ENCODE measurements around the gene GNAT3.

The GNAT3 gene

DNA sequence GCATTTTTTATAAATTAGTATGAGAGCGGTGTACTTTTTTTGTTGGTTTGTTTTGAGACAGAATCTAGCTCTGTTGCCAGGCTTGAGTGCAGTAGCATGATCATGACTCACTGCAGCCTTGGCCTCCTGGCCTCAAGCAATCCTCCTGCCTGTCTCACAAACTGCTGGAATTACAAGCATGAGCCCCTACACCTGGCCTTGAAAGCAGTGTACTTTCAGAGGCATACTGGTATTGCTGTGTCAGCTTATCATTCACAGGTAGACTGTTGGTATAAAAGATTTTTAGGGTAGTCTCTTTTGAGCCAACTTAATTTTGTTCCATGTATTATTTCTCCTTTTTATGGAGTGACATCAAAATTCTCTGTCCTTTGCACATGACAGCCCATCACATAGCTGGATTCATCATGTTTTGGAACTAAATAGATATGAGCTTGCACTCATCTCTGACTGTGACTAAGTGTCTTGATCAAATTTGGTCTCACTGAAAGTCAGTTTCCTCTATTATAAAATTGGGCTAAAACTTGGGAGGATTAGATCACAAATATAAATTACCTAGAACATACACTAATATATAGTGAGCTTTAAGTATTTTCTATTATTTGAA lies 12.4 kb downstream of the GNAT3 start:
- no peak for DNase-seq (ENCODE audit: low spot score)

DNA sequence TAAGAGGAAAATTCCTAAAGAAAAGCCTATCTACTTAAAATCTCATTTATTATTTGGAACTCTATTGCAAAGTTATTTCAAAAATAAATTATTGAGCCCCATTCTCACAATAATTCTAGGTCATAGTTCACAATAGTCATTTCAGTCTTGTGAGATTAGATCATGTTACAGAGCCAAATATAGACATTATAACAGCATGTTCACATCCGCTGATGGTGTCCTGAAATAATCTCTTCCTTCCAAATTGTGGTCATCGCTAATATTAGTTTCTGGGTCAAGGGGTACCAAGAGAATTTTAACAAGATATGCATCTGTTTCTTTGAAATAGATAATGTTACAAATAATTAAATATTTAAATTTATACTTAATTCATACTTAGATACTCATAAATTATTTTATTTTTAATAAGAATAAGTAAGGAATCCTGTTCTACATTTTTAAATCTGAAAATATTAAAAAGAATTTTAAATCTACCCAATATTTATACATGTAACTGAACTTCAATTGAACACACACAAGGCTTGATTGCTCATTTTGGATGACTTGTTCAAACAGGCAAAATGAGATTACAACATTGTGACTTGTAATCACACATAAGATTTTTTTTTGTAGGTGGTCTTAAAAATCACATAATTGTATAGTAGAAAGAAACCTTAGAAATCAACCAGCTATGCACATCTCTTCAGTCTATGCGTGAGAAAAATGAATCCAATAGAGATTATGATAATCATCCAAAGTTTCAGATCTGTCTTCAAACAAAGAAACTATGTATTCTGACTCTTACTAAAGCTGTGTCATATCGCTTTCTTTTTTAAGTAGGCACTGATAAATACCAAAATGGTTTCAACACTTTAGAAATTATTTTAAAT lies 13.1 kb downstream of the GNAT3 start:
- DNase-seq (ENCODE audit: low spot score) = no peak

GRCh38 chr7:80496586-80496985 lies 15.3 kb downstream of the GNAT3 start:
- DNase-seq (ENCODE audit: low spot score) = no peak

DNA sequence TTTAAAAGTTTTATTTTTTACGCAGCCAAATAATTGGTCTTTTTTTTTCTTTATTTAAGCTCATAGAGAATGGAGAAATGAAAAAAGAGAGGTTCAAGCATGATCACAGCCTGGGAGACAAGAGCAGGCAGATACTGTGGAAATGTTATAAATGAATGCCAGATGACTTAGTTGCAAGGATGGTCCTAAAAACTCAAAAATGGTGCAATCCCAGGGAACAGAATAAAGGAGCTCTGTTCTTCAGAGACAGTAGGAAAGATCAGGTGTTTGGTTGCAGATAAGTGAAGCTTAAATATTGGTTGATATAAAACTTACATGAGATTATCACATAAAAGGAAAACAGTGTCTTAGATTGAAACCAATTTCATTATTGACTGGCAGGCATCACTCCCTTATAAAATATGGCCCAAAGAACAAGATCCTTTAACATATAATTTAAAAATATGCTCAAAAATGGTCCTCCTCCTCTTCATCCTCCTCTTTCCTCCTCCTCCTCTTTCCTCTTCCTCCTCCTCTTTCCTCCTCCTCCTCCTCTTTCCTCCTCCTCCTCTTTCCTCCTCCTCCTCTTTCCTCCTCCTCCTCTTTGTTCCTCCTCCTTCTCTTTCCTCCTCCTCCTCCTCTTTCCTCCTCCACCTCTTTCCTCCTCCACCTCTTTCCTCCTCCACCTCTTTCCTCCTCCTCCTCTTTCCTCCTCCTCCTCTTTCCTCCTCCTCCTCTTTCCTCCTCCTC lies 18.6 kb downstream of the GNAT3 start:
- DNase-seq (ENCODE audit: low spot score) = no peak

- DNase-seq (ENCODE audit: low spot score) = no peak
Observed at GRCh38 chr7:80491462-80491861, 20.4 kb downstream of the GNAT3 start.

GRCh38 chr7:80488851-80489370 lies 23.0 kb downstream of the GNAT3 start:
- DNase-seq (ENCODE audit: low spot score) = no peak

- DNase-seq (ENCODE audit: low spot score) = no peak
Observed at GRCh38 chr7:80488406-80488805, 23.5 kb downstream of the GNAT3 start.

DNA sequence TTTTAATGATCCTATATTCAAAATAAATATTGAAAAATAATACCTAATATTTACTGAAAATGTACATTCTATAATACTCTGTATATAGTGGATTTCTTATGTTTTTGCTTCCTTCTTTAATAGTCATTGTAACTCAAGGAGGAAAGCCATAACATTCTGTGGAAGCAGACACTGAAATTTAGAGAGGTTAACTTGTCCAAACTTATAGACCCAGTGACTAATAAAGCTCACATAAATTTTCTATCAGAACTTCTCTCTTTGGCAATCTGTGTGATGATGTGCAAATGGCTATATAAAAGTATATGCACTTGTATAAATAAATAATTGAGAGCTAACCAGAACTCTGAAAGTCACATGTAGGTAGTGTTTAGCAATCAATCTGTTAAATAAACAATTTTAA lies 26.1 kb downstream of the GNAT3 start:
- DNase-seq (ENCODE audit: low spot score) = no peak

GRCh38 chr7:80482950-80483349 lies 28.9 kb downstream of the GNAT3 start:
- DNase-seq (ENCODE audit: low spot score) = no peak

DNA sequence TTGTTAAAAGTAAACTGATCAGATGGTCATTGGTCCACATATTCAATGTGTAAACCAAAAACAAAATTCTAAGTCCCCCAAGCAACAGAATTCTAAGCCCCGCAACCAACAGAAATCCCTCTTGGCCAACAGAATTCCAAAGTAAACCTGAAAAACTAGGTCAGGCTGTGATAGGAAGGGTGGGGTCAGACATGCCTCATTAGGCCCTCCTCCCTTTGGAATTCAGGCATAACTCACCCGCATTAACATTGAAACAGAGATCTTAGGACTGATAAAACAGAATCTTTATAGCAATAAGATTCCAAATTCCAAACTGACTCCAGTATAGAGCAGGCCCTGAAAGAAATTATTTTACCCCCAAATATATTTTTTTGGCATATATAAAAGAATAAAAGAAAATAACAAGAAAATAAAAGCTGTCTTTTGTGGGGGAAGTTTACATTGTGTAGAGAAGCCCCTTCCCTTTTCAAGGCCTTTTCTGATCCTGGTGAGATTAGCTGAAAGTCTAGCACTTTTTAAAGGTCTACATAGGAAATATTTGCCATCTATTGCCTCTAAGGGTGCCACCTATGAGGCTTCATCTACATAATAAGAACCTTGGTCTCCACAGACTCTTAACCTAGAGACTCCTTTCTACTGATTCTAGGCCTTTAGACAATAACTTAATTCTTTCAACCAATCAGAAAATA lies 30.5 kb downstream of the GNAT3 start:
- no peak for DNase-seq (ENCODE audit: low spot score)

DNA sequence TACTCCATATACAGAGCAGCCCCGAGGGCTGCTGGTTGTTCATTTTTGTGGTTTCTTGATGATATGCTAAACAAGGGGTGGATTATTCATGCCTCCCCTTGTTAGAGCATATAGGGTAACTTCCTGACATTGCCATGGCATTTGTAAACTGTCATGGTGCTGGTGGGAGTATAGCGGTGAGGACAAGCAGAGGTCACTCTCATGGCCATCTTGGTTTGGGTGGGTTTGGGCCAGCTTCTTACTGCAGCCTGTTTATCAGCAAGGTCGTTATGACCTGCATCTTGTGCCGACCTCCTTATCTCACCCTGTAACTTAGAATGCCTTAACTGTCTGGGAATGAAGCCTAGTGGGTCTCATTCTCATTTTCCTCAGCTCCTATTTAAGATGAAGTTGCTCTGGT lies 31.3 kb downstream of the GNAT3 start:
- no peak for DNase-seq (ENCODE audit: low spot score)

- no peak for DNase-seq (ENCODE audit: low spot score)
Observed at GRCh38 chr7:80478683-80479082, 33.2 kb downstream of the GNAT3 start.

GRCh38 chr7:80476035-80476434 lies 35.8 kb downstream of the GNAT3 start:
- no peak for DNase-seq (ENCODE audit: low spot score)

- no peak for DNase-seq (ENCODE audit: low spot score)
Observed at GRCh38 chr7:80475383-80475782, 36.5 kb downstream of the GNAT3 start.

- DNase-seq (ENCODE audit: low spot score) = no peak
Observed at GRCh38 chr7:80473751-80474150, 38.1 kb downstream of the GNAT3 start.

GRCh38 chr7:80472491-80473200 lies 39.2 kb downstream of the GNAT3 start:
- DNase-seq (ENCODE audit: low spot score) = no peak

DNA sequence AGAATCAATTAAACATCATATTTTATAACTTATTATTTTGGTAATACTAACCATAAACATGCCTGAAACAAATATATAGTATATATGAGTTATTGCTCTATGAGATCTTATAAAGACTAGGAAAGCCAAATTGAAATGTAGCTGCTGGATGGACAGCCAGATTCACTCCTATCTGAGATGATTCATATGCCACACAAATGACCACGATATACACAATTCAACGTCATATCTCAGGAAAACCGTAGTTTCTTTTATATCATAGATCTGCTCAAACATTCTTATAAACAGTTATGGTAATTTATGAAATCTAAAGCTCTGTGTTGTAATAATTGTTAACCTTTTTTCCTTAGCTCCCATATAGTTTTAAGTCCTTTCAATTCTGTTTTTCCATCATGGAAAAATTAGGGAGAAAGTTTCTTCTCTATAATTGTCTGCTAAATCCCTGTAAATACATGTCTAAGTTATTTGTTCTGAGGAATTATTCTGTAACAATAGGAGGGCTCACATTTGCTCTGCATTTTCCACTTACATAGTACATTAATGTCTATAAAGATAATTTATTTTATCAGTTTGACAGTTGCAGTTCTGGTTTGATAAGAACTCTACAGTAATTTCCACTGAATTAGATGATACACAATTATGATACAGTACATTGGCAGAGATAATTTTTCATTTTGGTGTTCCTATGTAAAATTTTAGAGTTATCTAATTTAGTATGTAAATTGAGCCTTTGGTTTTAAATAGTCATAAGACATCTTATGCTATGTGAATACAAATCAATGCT lies 42.7 kb downstream of the GNAT3 start:
- DNase-seq (ENCODE audit: low spot score) = no peak

GRCh38 chr7:80467069-80467468 lies 44.8 kb downstream of the GNAT3 start:
- no peak for DNase-seq (ENCODE audit: low spot score)

- no peak for DNase-seq (ENCODE audit: low spot score)
Observed at GRCh38 chr7:80466636-80467035, 45.2 kb downstream of the GNAT3 start.

GRCh38 chr7:80464211-80464610 lies 47.7 kb downstream of the GNAT3 start:
- DNase-seq (ENCODE audit: low spot score) = no peak

Data from NAMALWA (cell line).